ENCODE measurements around the gene RAD51B. TPM values are rescaled to one million over a fixed set of nuclear protein-coding genes. Genes with fewer than 3 reads are reported as not detected.

Gene RAD51B
- total RNA-seq, 1 experiment from 2014 or later = 16.7 TPM

DNA sequence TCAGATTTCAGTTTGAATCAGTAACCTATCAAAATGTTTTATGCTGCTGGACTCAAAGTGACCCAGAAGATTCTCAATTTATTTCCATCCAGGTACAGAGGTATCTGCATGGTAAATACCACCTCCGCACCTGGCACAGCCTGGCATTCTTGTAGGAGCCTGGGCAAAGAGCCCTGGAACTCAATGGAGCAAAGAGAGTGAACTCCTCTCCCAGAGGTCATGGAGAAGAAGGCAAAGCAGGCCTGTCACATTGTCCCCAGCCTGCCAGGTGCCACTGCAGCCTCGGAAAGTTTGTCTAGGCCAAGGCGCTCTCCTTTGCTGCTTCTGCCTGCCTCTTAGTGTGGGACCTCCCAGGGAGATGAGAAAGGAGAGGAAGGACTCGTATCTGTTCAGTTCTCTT is 653.5 kb downstream of the RAD51B start:
- Histone ChIP-seq H2BK5ac (ENCODE audit: insufficient read length, low read length) (no peak overlapping the region), H3K79me2 (ENCODE audit: insufficient read depth, low read length) (no peaks in the 10 kb centered on the region), H3K4me2 (ENCODE audit: insufficient read depth, insufficient read length, low read length) (no peak overlapping the region), H3K4me1 (ENCODE audit: insufficient read depth, low read length) (peaks cover 27% of the 10 kb centered on the region), H3K56ac (ENCODE audit: insufficient read length, low read depth, low read length) (no peak overlapping the region), H3K79me1 (ENCODE audit: insufficient read depth, low read depth, low read length, poor library complexity, severe bottlenecking) (no peaks in the 10 kb centered on the region), H3T11ph (ENCODE audit: low read length) (no peak overlapping the region), H4K5ac (ENCODE audit: insufficient read length, low read depth, low read length) (no peak overlapping the region), H3K27ac (ENCODE audit: insufficient read length, low read depth, low read length) (no peak overlapping the region), H2BK20ac (ENCODE audit: low read depth, low read length, poor library complexity, severe bottlenecking) (no peak overlapping the region), H3K23ac (ENCODE audit: insufficient read length, low read depth, low read length) (no peak overlapping the region), H2AK5ac (ENCODE audit: insufficient read length, low read length) (no peak overlapping the region), H2BK12ac (ENCODE audit: insufficient read length, low read depth, low read length) (no peak overlapping the region), H2BK15ac (ENCODE audit: low read depth, low read length) (no peak overlapping the region), H4K20me1 (ENCODE audit: control insufficient read depth, insufficient read depth, insufficient read length) (no peaks in the 10 kb centered on the region), H3K4ac (ENCODE audit: low read depth, low read length) (no peak overlapping the region), H3K14ac (ENCODE audit: insufficient read depth, low read length) (no peak overlapping the region), H3K27me3 (ENCODE audit: insufficient read depth, low read length) (no peaks in the 10 kb centered on the region), H2BK120ac (ENCODE audit: low read depth, low read length, poor library complexity, severe bottlenecking) (no peak overlapping the region), H3K9me3 (ENCODE audit: control insufficient read depth, low read depth, low read length) (no peaks in the 10 kb centered on the region), H4K8ac (replicated peaks; ENCODE audit: insufficient read length, low read depth, low read length) (no peak overlapping the region), H4K91ac (ENCODE audit: insufficient read length, low read depth, low read length) (no peak overlapping the region), H3K18ac (ENCODE audit: insufficient read length, low read depth, low read length) (no peak overlapping the region), H3K23me2 (ENCODE audit: insufficient read length, low read depth, low read length, poor library complexity, severe bottlenecking) (no peaks in the 10 kb centered on the region), H2AFZ (ENCODE audit: low read length) (no peak overlapping the region), H3K9ac (ENCODE audit: extremely low read depth, insufficient read length, low read length) (no peak overlapping the region)
- WGBS (ENCODE audit: extremely low coverage, insufficient read length, low lambda C conversion rate) = no CpG with 5 or more reads among the region's 4 CpGs
- DNase-seq = no peak
- H3K9me3 Mint-ChIP-seq = no peaks in the 10 kb centered on the region; a peak in 1 of 5 replicates
- H3K4me3 Mint-ChIP-seq = no peak overlapping the region
- TF ChIP-seq, protein P1, sequence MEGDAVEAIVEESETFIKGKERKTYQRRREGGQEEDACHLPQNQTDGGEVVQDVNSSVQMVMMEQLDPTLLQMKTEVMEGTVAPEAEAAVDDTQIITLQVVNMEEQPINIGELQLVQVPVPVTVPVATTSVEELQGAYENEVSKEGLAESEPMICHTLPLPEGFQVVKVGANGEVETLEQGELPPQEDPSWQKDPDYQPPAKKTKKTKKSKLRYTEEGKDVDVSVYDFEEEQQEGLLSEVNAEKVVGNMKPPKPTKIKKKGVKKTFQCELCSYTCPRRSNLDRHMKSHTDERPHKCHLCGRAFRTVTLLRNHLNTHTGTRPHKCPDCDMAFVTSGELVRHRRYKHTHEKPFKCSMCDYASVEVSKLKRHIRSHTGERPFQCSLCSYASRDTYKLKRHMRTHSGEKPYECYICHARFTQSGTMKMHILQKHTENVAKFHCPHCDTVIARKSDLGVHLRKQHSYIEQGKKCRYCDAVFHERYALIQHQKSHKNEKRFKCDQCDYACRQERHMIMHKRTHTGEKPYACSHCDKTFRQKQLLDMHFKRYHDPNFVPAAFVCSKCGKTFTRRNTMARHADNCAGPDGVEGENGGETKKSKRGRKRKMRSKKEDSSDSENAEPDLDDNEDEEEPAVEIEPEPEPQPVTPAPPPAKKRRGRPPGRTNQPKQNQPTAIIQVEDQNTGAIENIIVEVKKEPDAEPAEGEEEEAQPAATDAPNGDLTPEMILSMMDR (conservative IDR thresholded peaks at IDR 0.05) = no peak
- H3K27me3 Mint-ChIP-seq (ENCODE audit: low read depth) = no peaks in the 10 kb centered on the region; the same call in 1 of the 2 replicates
- H3K4me1 Mint-ChIP-seq = peaks cover 86 to 90% of the 10 kb centered on the region in 2 experiments
- peaks cover 0 to 3% (median 0%) of the 10 kb centered on the region in 3 experiments; a peak in 2 of 7 replicates for H3K36me3 Mint-ChIP-seq (ENCODE audit: insufficient read depth in 1 of 3, low read depth in 3 of 3)
- H3K27ac Mint-ChIP-seq = peak overlapping the region in 1 of 3 experiments; percentile 98; a peak in 3 of 7 replicates
